ENCODE measurements around the gene YKT6.

Gene YKT6

GRCh38 chr7:44210107-44210506 is 9.3 kb downstream of the YKT6 start:
- no peak overlapping the region for H2AFZ ChIP-seq (ENCODE audit: low read length)
- H3F3A ChIP-seq (ENCODE audit: insufficient read depth, low read length), result no peaks in the 10 kb centered on the region
- no peak overlapping the region for H3K9ac ChIP-seq (ENCODE audit: low read length)
- no peak for DNase-seq
- H3K4me1 ChIP-seq (ENCODE audit: low read length), result peaks cover 5% of the 10 kb centered on the region; the same call in 1 of the 2 replicates
- TF ChIP-seq, protein P1, sequence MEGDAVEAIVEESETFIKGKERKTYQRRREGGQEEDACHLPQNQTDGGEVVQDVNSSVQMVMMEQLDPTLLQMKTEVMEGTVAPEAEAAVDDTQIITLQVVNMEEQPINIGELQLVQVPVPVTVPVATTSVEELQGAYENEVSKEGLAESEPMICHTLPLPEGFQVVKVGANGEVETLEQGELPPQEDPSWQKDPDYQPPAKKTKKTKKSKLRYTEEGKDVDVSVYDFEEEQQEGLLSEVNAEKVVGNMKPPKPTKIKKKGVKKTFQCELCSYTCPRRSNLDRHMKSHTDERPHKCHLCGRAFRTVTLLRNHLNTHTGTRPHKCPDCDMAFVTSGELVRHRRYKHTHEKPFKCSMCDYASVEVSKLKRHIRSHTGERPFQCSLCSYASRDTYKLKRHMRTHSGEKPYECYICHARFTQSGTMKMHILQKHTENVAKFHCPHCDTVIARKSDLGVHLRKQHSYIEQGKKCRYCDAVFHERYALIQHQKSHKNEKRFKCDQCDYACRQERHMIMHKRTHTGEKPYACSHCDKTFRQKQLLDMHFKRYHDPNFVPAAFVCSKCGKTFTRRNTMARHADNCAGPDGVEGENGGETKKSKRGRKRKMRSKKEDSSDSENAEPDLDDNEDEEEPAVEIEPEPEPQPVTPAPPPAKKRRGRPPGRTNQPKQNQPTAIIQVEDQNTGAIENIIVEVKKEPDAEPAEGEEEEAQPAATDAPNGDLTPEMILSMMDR (IDR thresholded peaks at IDR 0.05; ENCODE audit: low read length), result no peak
- no peak for TF ChIP-seq EZH2phosphoT487 (IDR thresholded peaks at IDR 0.05; ENCODE audit: low read length)
- TF ChIP-seq EZH2 (optimal IDR thresholded peaks at IDR 0.05; ENCODE audit: low read depth, low read length), result no peak
- H3K27me3 ChIP-seq (replicated peaks; ENCODE audit: insufficient read depth, low read length), result no peaks in the 10 kb centered on the region
- no peaks in the 10 kb centered on the region for H3K9me3 ChIP-seq (replicated peaks; ENCODE audit: insufficient read depth, low read length)
- peaks cover 5% of the 10 kb centered on the region for H3K79me2 ChIP-seq (ENCODE audit: low read length)
- H4K20me1 ChIP-seq (ENCODE audit: insufficient read depth, low read length), result no peaks in the 10 kb centered on the region
- H3K27ac ChIP-seq (ENCODE audit: low read length), result no peak overlapping the region
- peaks cover 16% of the 10 kb centered on the region; the same call in 1 of the 2 replicates for H3K36me3 ChIP-seq (replicated peaks; ENCODE audit: insufficient read depth, low read length)
- H3K4me2 ChIP-seq (ENCODE audit: low read depth, low read length), result no peak overlapping the region
- no peaks in the 10 kb centered on the region for H3K9me2 ChIP-seq (replicated peaks; ENCODE audit: insufficient read depth, low read length)
- no peak overlapping the region for H3K4me3 ChIP-seq (ENCODE audit: low read length)

DNA sequence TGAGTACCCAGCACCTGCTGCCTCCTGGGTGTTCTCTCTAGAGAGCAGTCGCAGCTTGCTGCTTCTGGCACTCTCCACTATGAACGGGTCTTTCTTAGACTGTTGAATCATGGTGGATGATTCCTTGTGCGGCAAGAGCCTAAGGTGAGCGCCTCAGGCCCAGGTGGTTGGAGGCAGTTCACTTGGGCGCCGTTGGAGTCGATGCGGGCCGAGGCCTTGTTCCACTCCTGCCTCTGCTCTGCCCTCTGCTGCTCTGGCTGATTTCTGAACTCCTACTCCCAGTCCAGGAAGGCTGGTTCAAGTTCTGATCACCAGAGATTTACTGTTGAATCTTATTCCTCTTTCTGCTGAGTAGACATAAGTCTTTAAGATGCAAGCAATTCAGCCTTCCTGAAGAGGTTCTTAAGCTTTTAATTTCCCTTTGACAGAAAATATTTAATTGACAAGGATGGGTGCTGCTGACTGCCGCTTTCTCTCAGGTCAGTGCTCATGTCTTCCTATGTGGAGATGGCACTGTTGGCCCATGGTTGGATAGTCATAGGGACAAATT is 10.4 kb downstream of the YKT6 start:
- H3F3A ChIP-seq (ENCODE audit: insufficient read depth, low read length), result no peaks in the 10 kb centered on the region
- H2AFZ ChIP-seq (ENCODE audit: low read length), result no peak overlapping the region
- TF ChIP-seq EZH2phosphoT487 (IDR thresholded peaks at IDR 0.05; ENCODE audit: low read length), result no peak
- no peak for TF ChIP-seq EZH2 (optimal IDR thresholded peaks at IDR 0.05; ENCODE audit: low read depth, low read length)
- TF ChIP-seq, protein P1 (IDR thresholded peaks at IDR 0.05; ENCODE audit: low read length), result no peak
- no peak overlapping the region for H3K27ac ChIP-seq (ENCODE audit: low read length)
- no peaks in the 10 kb centered on the region for H3K27me3 ChIP-seq (replicated peaks; ENCODE audit: insufficient read depth, low read length)
- DNase-seq, result no peak
- H4K20me1 ChIP-seq (ENCODE audit: insufficient read depth, low read length), result no peaks in the 10 kb centered on the region
- no peak overlapping the region for H3K9ac ChIP-seq (ENCODE audit: low read length)
- no peaks in the 10 kb centered on the region for H3K79me2 ChIP-seq (ENCODE audit: low read length)
- no peak overlapping the region for H3K4me3 ChIP-seq (ENCODE audit: low read length)
- H3K4me2 ChIP-seq (ENCODE audit: low read depth, low read length), result no peak overlapping the region
- H3K4me1 ChIP-seq (ENCODE audit: low read length), result peaks cover 5% of the 10 kb centered on the region; the same call in 1 of the 2 replicates
- no peaks in the 10 kb centered on the region for H3K9me2 ChIP-seq (replicated peaks; ENCODE audit: insufficient read depth, low read length)
- H3K36me3 ChIP-seq (replicated peaks; ENCODE audit: insufficient read depth, low read length), result peaks cover 11% of the 10 kb centered on the region; the same call in 1 of the 2 replicates
- no peaks in the 10 kb centered on the region for H3K9me3 ChIP-seq (replicated peaks; ENCODE audit: insufficient read depth, low read length)

- Histone ChIP-seq H3K36me3 (replicated peaks; ENCODE audit: insufficient read depth, low read length) (peaks cover 11% of the 10 kb centered on the region; the same call in 1 of the 2 replicates), H2AFZ (ENCODE audit: low read length) (no peak overlapping the region), H3K9me2 (replicated peaks; ENCODE audit: insufficient read depth, low read length) (no peaks in the 10 kb centered on the region), H3K4me3 (ENCODE audit: low read length) (no peak overlapping the region), H3K27me3 (replicated peaks; ENCODE audit: insufficient read depth, low read length) (no peaks in the 10 kb centered on the region), H3K9ac (ENCODE audit: low read length) (no peak overlapping the region), H3F3A (ENCODE audit: insufficient read depth, low read length) (no peaks in the 10 kb centered on the region), H3K27ac (ENCODE audit: low read length) (no peak overlapping the region), H3K9me3 (replicated peaks; ENCODE audit: insufficient read depth, low read length) (no peaks in the 10 kb centered on the region), H3K79me2 (ENCODE audit: low read length) (no peaks in the 10 kb centered on the region), H4K20me1 (ENCODE audit: insufficient read depth, low read length) (no peaks in the 10 kb centered on the region), H3K4me2 (ENCODE audit: low read depth, low read length) (no peak overlapping the region), H3K4me1 (ENCODE audit: low read length) (peaks cover 5% of the 10 kb centered on the region; the same call in 1 of the 2 replicates)
- DNase-seq, result no peak
- TF ChIP-seq EZH2 (optimal IDR thresholded peaks at IDR 0.05; ENCODE audit: low read depth, low read length) (no peak), EZH2phosphoT487 (IDR thresholded peaks at IDR 0.05; ENCODE audit: low read length) (no peak)
- TF ChIP-seq, protein P1 (IDR thresholded peaks at IDR 0.05; ENCODE audit: low read length), result no peak
These were observed 11.2 kb downstream of the YKT6 start for GRCh38 chr7:44212018-44212417.

Data from MM.1S (cell line).